ENCODE data around the gene TIMM8A.
"Not testable (repeated sequence)": the region's sequence is repeated elsewhere in the genome, so short reads cannot be mapped to it uniquely, and the experiment has no call there.

The TIMM8A gene

DNA sequence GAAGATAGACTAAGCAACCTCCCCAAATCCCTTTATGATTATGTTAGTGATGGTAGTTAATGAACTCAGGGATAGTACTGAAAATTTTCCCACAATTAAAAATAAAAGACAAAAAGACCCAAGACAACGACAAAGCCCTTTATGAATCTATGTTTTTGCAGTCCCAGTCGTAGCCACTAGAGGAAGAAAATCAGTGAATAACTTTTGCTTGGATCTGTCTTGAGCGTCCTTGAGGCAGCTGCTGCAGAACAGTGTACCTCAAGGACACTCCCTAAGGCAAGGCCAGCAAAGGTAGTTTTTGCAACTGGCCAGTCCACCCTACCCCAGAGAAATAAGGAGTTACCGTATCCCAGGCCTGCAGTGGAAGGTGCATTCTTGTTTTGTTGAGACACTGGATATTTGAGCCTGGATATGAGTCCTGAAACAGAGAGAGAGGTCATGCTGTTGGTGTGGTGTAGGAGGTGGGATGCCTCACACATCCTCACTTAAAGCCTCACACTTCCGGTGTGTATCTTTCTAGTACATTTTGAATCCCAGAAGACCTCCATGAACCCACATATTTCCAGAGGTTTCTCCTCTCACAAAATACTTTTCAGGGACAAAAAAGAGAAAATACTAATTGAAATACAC is 8.7 kb upstream of the TIMM8A start:
- no peak for DNase-seq

GRCh38 chrX:101349193-101349562 is 636 bp upstream of the TIMM8A start:
- DNase-seq, result no peak

- DNase-seq, result peak; percentile 2
Measured at GRCh38 chrX:101347859-101348451, 587 bp downstream of the TIMM8A start.

DNA sequence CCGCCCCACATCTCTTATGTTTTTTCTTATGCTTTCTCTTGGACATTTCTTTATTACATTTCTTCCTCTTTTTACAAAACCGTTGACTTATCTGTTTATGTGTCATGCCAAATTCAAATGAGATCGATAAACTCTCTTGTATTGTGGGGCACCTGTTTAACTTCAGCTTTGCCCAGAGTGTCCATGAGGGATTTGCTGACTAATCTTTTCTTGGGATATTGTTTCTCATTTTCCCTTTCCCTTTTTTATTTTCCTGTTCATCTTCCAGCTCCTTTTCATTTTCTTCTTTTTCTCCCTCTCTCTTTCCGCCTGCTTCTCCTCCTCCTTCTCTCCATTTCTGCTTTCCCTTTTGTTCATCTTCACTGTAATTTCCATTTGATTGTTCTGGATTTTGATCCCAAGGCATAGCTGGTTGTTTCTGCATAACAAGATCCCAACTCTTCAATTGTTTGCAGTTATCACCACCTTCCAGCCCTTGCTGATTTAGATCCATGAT is 10.7 kb downstream of the TIMM8A start:
- DNase-seq, result no peak

DNA sequence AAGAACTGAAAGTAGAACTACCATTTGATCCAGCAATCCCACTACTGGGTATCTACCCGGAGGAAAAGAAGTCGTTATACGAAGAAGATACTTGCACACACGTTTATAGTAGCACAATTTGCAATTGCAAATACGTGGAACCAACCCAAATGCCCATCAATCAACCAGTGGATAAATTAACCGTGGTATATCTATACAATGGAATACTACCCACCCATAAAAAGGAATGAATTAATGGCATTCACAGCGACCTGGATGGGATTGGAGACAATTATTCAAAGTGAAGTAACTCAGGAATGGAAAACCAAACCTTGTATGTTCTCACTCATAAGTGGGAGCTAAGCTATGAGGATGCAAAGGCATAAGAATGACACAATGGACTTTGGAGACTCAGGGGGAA is 14.2 kb downstream of the TIMM8A start:
- not testable (repeated sequence) for DNase-seq

GRCh38 chrX:101326600-101326999 is 21.9 kb downstream of the TIMM8A start:
- DNase-seq, result not testable (repeated sequence)

GRCh38 chrX:101303790-101304189 is 44.8 kb downstream of the TIMM8A start:
- DNase-seq, result no peak
